Stomach (tissue), 4 donors: Measurements from ENCODE around the gene IFT172.

Experiments
- CTCF ChIP-seq, 7 experiments: fragments of 450-650 bp in 4 of 7; fragments of 200-600 bp in 3 of 7; sonication (generic) in 3 of 7; IDR thresholded peaks; one replicate each; pipeline ENCODE4 v1.5.1; 2016 to 2019; ENCODE audit warnings: antibody characterized with exemption in 7 of 7, control low read depth in 2 of 7, mild to moderate bottlenecking in 1 of 7
- POLR2A ChIP-seq, 4 donors: fragments of 450-650 bp; IDR thresholded peaks; one replicate each; pipeline ENCODE4 v1.6.1; 2016; ENCODE audit warnings: antibody characterized with exemption in 4 of 4, control low read depth in 2 of 4, mild to moderate bottlenecking in 1 of 4, moderate library complexity in 1 of 4

GRCh38 chr2:27451095-27451494, 38.4 kb downstream of the IFT172 start:
- TF ChIP-seq CTCF (IDR thresholded peaks at IDR 0.05), result no peak
- no peak for TF ChIP-seq POLR2A (IDR thresholded peaks at IDR 0.05)
